PC-9 (cell line): ENCODE data around the gene CACNA1H.

ENCODE experiments used
- CTCF ChIP-seq: fragments of 200-600 bp; sonication (generic); conservative IDR thresholded peaks from 2 replicates; pipeline ENCODE4 v1.6.1; 2017; ENCODE audit warnings: mixed run types, antibody characterized with exemption, mild to moderate bottlenecking, moderate library complexity
- EZH2 ChIP-seq: fragments of 200-600 bp; sonication (generic); IDR thresholded peaks from 2 replicates; pipeline ENCODE4 v1.8.0; 2017; ENCODE audit warnings: antibody characterized with exemption, low read depth

GRCh38 chr16:1194665-1195392, 41.9 kb downstream of the CACNA1H start:
- TF ChIP-seq CTCF (peak; percentile 81), EZH2 (no peak)
